HG02623 (cell line): ENCODE results near the gene ATP8A2.
"Not testable (repeated sequence)": the region's sequence is repeated elsewhere in the genome, so short reads cannot be mapped to it uniquely, and the experiment has no call there.

Experiments
- ATAC-seq: cut with Tn5 transposase; IDR thresholded peaks from one replicate; pipeline ENCODE4 v1.9.1; 2021; ENCODE audit warnings: moderate library complexity; ENCODE audit not compliant: unreplicated experiment

The ATP8A2 gene

GRCh38 chr13:25762281-25762680 is 390.5 kb downstream of the ATP8A2 start:
- ATAC-seq, result no peak

- no peak for ATAC-seq
These were observed 391.1 kb downstream of the ATP8A2 start for GRCh38 chr13:25762795-25763377.

GRCh38 chr13:25764378-25764777 is 392.6 kb downstream of the ATP8A2 start:
- no peak for ATAC-seq

GRCh38 chr13:25765266-25765665 is 393.5 kb downstream of the ATP8A2 start:
- no peak for ATAC-seq

GRCh38 chr13:25766576-25766975 is 394.8 kb downstream of the ATP8A2 start:
- ATAC-seq, result no peak

GRCh38 chr13:25766991-25767390 is 395.2 kb downstream of the ATP8A2 start:
- no peak for ATAC-seq

- no peak for ATAC-seq
These were observed 396.6 kb downstream of the ATP8A2 start for GRCh38 chr13:25768376-25768775.

GRCh38 chr13:25768838-25769237 is 397.1 kb downstream of the ATP8A2 start:
- ATAC-seq, result no peak

- ATAC-seq, result no peak
These were observed 398.8 kb downstream of the ATP8A2 start for GRCh38 chr13:25770601-25771000.

GRCh38 chr13:25771202-25771601 is 399.4 kb downstream of the ATP8A2 start:
- ATAC-seq, result no peak

- no peak for ATAC-seq
These were observed 400.1 kb downstream of the ATP8A2 start for GRCh38 chr13:25771641-25772478.

GRCh38 chr13:25772534-25772933 is 400.8 kb downstream of the ATP8A2 start:
- not testable (repeated sequence) for ATAC-seq

- ATAC-seq, result not testable (repeated sequence)
These were observed 402.3 kb downstream of the ATP8A2 start for GRCh38 chr13:25774056-25774455.

GRCh38 chr13:25775275-25775674 is 403.5 kb downstream of the ATP8A2 start:
- ATAC-seq, result no peak

GRCh38 chr13:25775986-25776385 is 404.2 kb downstream of the ATP8A2 start:
- ATAC-seq, result no peak

- ATAC-seq, result no peak
These were observed 404.9 kb downstream of the ATP8A2 start for GRCh38 chr13:25776722-25777121.

GRCh38 chr13:25777509-25777908 is 405.7 kb downstream of the ATP8A2 start:
- no peak for ATAC-seq

- ATAC-seq, result no peak
These were observed 406.6 kb downstream of the ATP8A2 start for GRCh38 chr13:25778365-25778764.

GRCh38 chr13:25778808-25779305 is 407.1 kb downstream of the ATP8A2 start:
- ATAC-seq, result no peak

GRCh38 chr13:25783076-25783475 is 411.3 kb downstream of the ATP8A2 start:
- no peak for ATAC-seq

GRCh38 chr13:25783601-25784024 is 411.8 kb downstream of the ATP8A2 start:
- no peak for ATAC-seq

- no peak for ATAC-seq
These were observed 412.3 kb downstream of the ATP8A2 start for GRCh38 chr13:25784119-25784518.
